SK-N-SH treated with all-trans-retinoic acid at 6 μM for 48 hours (cell line): Measurements from ENCODE around the gene YJEFN3.

Experiments
- ARNTL ChIP-seq: fragments of 450-650 bp; formaldehyde crosslinking; IDR thresholded peaks from 2 replicates; pipeline ENCODE4 v1.5.0; 2020; ENCODE audit warnings: low read depth, mild to moderate bottlenecking, moderate library complexity, borderline replicate concordance
- CREB5 ChIP-seq: fragments of 250-450 bp; sonication (Bioruptor Pico); IDR thresholded peaks from 2 replicates; pipeline ENCODE4 v1.5.1; 2020; ENCODE audit warnings: low read depth, mild to moderate bottlenecking, moderate library complexity
- ISL1 ChIP-seq: fragments of 250-450 bp; sonication (Bioruptor Pico); IDR thresholded peaks from 2 replicates; pipeline ENCODE4 v2.1.2; 2022; ENCODE audit warnings: mild to moderate bottlenecking, moderate library complexity
- OSR1 ChIP-seq: fragments of 250-450 bp; sonication (Bioruptor Pico); IDR thresholded peaks from 2 replicates; pipeline ENCODE4 v1.8.0; 2022; ENCODE audit warnings: moderate library complexity, mild to moderate bottlenecking, inconsistent platforms
- PATZ1 ChIP-seq: fragments of 250-450 bp; sonication (Bioruptor Pico); IDR thresholded peaks from 2 replicates; pipeline ENCODE4 v1.8.0; 2020; ENCODE audit warnings: mild to moderate bottlenecking, moderate library complexity, borderline replicate concordance
- SNAI2 ChIP-seq: fragments of 250-450 bp; sonication (Bioruptor Pico); IDR thresholded peaks from 2 replicates; pipeline ENCODE4 v1.5.0; 2020; ENCODE audit warnings: mild to moderate bottlenecking, moderate library complexity
- TOX ChIP-seq: fragments of 250-450 bp; sonication (Bioruptor Pico); IDR thresholded peaks from 2 replicates; pipeline ENCODE4 v1.8.0; 2021; ENCODE audit warnings: mild to moderate bottlenecking, moderate library complexity, borderline replicate concordance
- TSHZ2 ChIP-seq: fragments of 250-450 bp; sonication (Bioruptor Pico); IDR thresholded peaks from 2 replicates; pipeline ENCODE4 v1.5.0; 2020; ENCODE audit warnings: mild to moderate bottlenecking, moderate library complexity
- ZFP30 ChIP-seq: fragments of 450-650 bp; formaldehyde crosslinking; IDR thresholded peaks from 2 replicates; pipeline ENCODE4 v1.5.0; 2022; ENCODE audit warnings: mild to moderate bottlenecking, moderate library complexity
- ZNF70 ChIP-seq: fragments of 450-650 bp; formaldehyde crosslinking; IDR thresholded peaks from 2 replicates; pipeline ENCODE4 v1.5.0; 2020; ENCODE audit warnings: mild to moderate bottlenecking, moderate library complexity

GRCh38 chr19:19552798-19553197 lies 24.1 kb downstream of the YJEFN3 start:
- TF ChIP-seq OSR1: no peak
- no peak for TF ChIP-seq ZNF70 (CRISPR knock-in tag)
- TF ChIP-seq CREB5: no peak
- no peak for TF ChIP-seq TSHZ2 (CRISPR knock-in tag)
- no peak for TF ChIP-seq PATZ1 (CRISPR knock-in tag)
- TF ChIP-seq SNAI2 (CRISPR knock-in tag): no peak
- TF ChIP-seq ARNTL (CRISPR knock-in tag): no peak
- no peak for TF ChIP-seq ZFP30 (CRISPR knock-in tag)
- no peak for TF ChIP-seq TOX (CRISPR knock-in tag)
- TF ChIP-seq ISL1 (CRISPR knock-in tag): no peak
